ENCODE data around the gene PAIP2.
"Not testable (repeated sequence)": the region's sequence is repeated elsewhere in the genome, so short reads cannot be mapped to it uniquely, and the experiment has no call there.

Gene PAIP2, protein sequence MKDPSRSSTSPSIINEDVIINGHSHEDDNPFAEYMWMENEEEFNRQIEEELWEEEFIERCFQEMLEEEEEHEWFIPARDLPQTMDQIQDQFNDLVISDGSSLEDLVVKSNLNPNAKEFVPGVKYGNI

GRCh38 chr5:139341689-139342422 lies at the start of gene PAIP2:
PAIP2 (plus strand) TSS chr5:139341854; CDS start chr5:139363785, 21,931 bp downstream.
- peak; percentile 96 for DNase-seq

- no peak for DNase-seq
Observed at GRCh38 chr5:139293202-139293506, 48.5 kb upstream of the PAIP2 start.

DNA sequence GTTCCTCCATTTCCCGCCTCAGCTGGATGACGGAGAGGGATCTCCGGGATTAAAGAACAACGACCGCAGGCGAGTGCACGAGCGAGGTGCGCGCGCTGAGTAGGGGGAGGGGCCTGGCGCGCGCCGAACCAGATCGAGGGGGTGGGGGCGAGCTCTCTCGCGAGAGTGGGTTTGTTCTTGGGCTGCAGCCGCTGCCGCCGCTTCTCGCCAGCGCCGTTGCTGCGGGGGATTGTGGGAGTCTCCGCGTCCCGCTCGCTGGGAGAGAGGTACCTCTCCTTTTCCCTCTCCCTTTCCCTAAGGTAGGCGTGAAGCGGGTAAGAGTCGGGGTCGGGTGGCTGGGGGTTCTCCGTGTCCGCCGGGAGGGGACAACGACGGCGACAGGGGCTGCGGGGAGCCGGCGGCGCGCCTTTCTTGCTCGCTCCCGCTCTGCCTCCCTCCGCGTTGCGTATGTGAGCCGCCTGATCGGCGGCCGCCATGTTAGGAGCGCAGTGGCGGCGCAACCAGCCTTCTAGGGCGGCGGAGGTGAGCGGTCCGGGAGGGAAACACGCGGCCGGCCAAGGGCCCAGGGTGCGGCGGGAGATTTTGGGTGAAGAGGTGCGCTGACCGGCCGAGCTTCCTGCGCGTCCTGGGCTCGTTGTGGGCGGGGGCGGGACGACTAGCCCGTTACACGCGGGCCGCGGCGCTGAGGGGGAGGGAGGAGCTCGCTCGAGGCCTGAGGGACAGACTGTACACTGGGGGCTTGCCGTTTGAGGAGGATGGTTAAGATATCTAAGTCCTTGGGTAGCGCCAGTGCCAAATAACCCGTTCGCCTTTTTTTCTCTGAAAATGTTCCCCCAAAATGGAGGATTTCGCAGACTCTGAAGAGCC lies 47.9 kb upstream of the PAIP2 start, which contains the start of gene MATR3:
MATR3 (plus strand) TSS at position 234 of the 867 bp plus-strand sequence. CDS start 13,676 bp downstream, outside the sequence.
- DNase-seq: peak; percentile 91

GRCh38 chr5:139294374-139295165 lies 47.1 kb upstream of the PAIP2 start:
- DNase-seq: peak; percentile 66

- no peak for DNase-seq
Observed at GRCh38 chr5:139295346-139296057, 46.2 kb upstream of the PAIP2 start.

GRCh38 chr5:139296198-139296597 lies 45.5 kb upstream of the PAIP2 start:
- DNase-seq: no peak

DNA sequence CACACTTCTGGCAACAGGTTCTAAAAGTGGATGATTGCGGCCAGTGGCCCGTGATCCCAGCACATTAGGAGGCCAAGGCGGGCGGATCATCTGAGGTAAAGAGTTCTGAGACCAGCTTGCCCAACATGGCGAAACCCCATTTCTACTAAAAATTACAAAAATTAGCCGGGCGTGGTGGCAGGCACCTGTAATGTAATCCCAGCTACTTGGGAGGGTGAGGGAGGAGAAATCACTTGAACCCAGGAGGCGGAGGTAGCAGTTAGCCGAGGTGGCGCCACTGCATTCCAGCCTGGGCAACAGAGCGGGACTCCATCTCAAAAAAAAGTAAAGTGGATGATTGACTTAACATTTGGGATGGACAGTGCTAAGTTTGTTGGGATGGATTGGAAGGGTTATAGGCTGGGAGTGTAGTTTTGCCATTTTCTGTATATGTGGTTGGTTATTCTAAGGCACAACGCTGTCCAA lies 44.8 kb upstream of the PAIP2 start:
- DNase-seq: no peak

DNA sequence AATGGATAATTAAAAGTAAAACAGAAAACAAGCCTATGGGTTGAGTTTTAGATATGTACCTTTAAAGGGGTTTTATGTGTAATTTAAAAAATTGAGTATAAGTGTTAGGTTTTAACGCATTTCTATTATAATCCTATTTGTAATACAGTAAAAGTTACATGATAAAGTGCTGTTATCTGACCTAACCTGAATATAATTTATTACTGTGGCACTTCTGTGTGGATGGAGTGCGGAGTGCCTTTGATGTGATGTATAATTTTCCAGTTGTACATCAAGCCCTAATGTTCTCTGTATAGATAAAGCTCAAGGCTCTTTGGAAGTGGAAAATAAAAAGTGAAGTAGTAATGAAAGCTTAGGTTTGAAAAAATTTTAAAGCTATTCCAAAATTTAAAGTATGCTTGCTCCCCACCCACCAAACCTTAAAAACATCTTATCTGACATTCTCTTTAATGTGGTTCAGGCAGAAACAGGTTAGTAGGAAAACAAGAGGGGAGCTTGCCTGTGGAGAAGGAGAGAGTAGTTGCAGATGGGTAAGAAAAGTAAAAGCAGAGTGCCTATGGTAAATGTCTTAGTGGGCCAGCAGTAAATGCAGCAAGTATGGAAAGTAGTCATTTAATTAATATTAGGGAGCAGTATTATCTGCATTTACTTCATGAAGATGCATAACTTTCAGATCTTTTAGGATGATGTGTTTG lies 44.1 kb upstream of the PAIP2 start:
- no peak for DNase-seq

- no peak for DNase-seq
Observed at GRCh38 chr5:139298242-139298641, 43.4 kb upstream of the PAIP2 start.

- no peak for DNase-seq
Observed at GRCh38 chr5:139299486-139299885, 42.2 kb upstream of the PAIP2 start.

DNA sequence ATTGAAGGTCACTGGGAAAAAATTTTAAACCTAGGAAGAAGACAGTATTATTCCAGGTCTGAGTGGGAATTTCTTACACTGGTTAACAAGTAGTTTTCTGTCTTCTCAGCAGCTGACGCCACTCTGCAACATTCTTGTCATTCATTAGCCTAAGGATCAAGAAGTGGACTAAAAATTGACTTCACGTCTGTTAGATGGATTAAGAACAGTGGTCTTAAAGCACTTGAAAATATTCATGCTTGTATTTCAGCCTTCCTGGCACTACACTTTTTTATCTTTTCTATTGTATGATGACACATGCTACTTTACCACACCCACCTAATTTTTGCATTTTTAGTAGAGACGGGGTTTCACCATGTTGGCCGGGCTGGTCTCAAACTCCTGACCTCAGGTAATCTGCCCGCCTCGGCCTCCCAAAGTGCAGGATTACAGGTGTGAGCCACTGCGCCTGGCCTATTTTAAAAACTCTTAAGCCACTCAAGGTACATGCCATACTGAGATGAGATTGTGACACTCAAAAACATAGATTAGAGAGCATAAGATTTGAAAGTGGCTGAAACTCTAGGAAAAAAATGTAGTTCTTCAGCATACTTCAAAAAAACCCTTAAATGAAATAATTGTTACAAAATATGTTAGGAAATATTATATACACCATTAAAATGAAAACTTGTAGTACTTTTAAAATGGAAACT lies 39.7 kb upstream of the PAIP2 start:
- DNase-seq: no peak

- no peak for DNase-seq
Observed at GRCh38 chr5:139304391-139305324, 37.0 kb upstream of the PAIP2 start.

DNA sequence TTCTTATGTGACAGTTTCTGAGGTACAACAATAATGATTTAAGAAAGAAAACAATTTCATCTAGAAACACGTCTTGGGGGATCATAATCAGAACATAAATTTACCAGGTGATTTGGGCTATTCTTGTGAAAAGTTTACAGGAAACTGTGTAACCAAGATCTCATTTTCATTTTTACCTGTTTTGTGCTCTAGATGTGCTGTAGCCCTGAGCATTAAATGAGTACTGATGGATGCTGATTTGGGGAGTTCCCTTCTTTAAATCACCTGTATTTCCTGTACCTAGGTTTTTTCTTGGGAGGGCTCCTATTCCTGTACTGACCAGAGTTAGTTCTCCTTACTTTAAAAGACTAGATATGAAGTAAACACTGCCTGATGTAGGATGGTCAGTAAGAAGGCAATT lies 35.5 kb upstream of the PAIP2 start:
- DNase-seq: no peak

DNA sequence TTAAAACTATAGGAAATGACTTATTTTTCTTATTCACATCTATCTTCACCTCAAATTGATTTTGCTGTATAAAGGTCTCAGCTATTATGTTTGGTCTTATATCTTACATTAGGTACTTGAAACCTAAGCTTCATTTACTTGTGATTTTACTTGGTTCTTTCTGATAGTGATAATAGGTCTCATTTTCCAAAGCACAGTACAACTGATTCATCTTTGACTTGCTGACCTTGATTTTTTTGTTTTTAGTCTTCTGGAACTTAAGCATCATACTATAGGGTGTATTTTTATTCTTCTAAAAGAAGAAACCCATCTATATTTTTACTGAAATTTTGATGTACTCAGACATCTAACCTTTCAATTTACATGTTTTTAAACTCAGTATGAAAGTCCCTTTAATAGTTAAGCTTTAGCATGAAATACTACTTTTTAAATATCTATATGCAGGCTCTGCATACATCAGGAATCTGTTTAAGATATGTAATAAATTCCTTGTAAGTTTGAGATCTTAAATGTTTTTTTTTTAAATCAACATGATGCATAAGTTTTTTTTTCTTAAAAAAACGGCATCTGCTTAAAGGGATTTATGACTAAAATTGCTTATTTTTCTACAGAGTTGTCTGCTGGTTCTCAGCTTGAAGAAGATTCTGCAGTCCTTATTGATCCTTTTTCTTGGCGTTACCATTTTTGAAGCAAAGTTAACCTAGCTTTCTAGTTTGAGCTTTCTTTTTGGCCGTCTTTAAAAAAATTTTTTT lies 34.9 kb upstream of the PAIP2 start:
- no peak for DNase-seq

- DNase-seq: no peak
Observed at GRCh38 chr5:139308797-139309196, 32.9 kb upstream of the PAIP2 start.

- not testable (repeated sequence) for DNase-seq
Observed at GRCh38 chr5:139310715-139311186, 30.9 kb upstream of the PAIP2 start.

GRCh38 chr5:139312075-139312474 lies 29.6 kb upstream of the PAIP2 start:
- DNase-seq: no peak

GRCh38 chr5:139314276-139314675 lies 27.4 kb upstream of the PAIP2 start:
- DNase-seq: no peak
